NCI-H345 (cell line): ENCODE results near the gene GMNN.
"Not testable (repeated sequence)": the region's sequence is repeated elsewhere in the genome, so short reads cannot be mapped to it uniquely, and the experiment has no call there.

Source experiments
- DNase-seq: peaks from one replicate; lab custom pipeline; 2025; lab: John Stamatoyannopoulos, UW

The GMNN gene

DNA sequence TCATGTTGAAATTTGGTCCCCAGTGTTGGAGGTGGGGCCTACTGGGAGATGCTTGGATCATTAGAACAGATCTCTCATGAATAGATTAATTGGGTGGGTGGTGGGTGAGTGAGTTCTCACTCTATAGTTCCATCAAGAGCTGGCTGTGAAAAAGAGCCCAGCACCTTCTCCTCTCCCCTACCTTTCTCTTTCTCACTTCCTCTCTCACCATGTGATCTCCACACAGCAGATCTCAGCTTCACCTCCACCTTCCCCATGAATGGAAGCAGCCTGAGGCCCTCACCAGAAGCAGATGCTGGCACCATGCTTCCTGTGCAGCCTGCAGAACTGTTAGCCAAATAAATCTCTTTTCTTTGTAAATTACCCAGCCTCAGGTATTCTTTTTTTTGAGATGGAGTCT is 12.9 kb upstream of the GMNN start:
- DNase-seq = no peak

GRCh38 chr6:24763578-24763977 is 11.2 kb upstream of the GMNN start:
- peak; percentile 43 for DNase-seq

GRCh38 chr6:24764833-24765828 is 9.6 kb upstream of the GMNN start:
- DNase-seq = not testable (repeated sequence)

- not testable (repeated sequence) for DNase-seq
These were observed 8.8 kb upstream of the GMNN start for GRCh38 chr6:24765968-24766367.

DNA sequence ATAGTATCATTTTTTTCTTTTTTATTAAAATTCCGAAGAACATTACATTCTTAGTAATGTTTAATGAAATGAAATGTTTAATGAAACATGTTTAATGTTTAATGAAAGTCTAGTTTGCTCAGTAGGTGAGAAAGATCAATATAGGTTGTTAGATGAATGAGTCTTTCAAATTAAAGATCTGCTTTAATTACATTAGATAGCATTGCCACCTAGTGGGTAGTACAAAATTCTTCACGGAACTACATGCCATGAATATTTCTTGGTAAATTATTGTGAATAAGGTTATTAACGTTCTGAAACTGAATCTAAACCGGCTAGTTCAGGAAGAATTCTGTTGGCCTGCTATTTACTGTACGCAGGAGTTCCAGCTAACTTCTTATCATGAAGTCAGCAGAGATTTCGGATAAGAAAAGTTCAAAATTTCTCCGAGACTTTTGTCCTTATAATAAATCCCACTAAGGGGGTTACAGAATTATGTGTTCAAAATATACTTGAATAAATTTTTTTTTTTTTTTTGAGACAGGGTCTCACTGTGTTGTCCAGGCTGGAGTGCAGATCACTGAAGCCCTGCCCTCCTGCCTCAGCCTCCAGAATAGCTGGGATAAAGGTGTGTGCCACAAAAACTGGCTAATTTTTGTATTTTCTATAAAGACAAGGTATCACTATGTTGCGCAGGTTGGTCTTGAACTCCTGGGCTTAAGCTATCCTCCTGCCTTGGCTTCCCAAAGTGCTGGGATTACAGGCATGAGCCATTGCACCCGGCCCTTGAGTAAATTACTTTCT is 7.9 kb upstream of the GMNN start:
- DNase-seq = peak; percentile 16

GRCh38 chr6:24768361-24768760 is 6.4 kb upstream of the GMNN start:
- DNase-seq = no peak

- no peak for DNase-seq
These were observed 852 bp downstream of the GMNN start for GRCh38 chr6:24775520-24776058.

DNA sequence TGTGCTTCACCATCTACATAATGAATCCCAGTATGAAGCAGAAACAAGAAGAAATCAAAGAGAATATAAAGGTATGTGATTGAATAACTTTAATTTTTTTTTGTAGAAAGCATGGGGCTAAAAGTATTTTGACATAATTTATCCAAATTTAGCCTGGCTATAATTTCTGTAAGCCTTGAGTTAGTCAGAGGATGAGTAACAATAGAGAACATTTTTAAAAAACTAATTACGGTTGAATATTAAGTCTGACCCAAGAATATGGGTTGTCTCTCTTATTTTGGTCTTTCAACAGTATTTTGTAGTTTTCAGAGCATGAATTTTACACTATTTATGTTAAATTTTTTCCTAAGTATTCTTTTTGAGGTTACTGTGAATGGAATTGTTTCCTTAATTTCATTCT is 2.5 kb downstream of the GMNN start:
- no peak for DNase-seq

GRCh38 chr6:24778121-24778520 is 3.4 kb downstream of the GMNN start:
- no peak for DNase-seq

GRCh38 chr6:24778878-24779277 is 4.1 kb downstream of the GMNN start:
- DNase-seq = no peak

- DNase-seq = no peak
These were observed 4.8 kb downstream of the GMNN start for GRCh38 chr6:24779416-24780016.

DNA sequence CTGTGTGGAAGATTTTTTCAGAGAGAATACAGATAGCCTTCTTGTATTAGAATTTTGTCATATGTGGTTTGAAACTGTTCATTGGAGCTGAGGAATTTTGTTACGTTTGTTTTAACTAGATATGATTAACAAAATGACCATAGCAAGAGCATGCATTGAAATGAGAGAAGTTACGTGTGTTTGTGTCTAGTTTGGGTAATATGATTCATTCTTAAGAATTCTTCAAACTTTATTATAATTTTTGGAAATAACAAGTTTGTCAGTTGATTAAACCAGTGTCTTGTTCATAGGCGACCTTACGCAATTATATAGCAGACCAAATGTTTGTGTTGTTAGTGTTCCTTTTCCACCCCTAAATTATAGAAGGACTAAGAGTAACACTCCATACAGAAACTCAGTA is 5.5 kb downstream of the GMNN start:
- DNase-seq = no peak

- no peak for DNase-seq
These were observed 13.4 kb downstream of the GMNN start for GRCh38 chr6:24788031-24788665.

- no peak for DNase-seq
These were observed 20.4 kb downstream of the GMNN start for GRCh38 chr6:24795106-24795505.

DNA sequence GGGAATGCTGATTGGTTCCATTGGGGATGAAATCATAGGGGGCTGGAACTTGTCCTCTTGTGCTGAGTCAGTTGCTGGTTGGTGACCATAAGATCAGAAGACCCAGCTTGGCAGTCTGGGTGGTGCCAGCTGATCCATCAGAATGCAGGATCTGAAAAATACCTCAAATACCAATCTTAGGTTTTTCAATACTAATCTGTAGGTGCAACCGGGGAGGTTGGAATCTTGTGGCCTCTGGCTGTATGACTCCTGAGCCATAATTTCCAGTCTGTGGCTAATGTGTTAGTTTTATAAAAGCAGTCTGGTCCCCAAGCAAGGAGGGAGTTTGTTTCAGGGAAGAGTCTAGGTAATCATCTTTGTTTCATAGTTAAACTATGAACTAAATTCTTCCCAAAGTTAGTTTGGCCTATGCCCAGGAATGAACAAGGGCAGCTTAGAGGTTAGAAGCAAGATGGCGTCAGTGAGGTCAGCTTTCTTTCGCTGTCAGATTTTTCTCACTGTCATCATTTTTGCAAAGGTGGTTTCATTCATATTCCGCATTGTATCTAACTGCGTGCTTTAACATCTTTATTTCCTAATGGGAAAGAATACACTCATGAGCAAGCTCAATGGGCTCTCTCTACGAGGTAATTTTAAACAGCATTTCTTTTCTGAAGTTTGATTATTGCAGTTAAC is 22.0 kb downstream of the GMNN start:
- DNase-seq = no peak

DNA sequence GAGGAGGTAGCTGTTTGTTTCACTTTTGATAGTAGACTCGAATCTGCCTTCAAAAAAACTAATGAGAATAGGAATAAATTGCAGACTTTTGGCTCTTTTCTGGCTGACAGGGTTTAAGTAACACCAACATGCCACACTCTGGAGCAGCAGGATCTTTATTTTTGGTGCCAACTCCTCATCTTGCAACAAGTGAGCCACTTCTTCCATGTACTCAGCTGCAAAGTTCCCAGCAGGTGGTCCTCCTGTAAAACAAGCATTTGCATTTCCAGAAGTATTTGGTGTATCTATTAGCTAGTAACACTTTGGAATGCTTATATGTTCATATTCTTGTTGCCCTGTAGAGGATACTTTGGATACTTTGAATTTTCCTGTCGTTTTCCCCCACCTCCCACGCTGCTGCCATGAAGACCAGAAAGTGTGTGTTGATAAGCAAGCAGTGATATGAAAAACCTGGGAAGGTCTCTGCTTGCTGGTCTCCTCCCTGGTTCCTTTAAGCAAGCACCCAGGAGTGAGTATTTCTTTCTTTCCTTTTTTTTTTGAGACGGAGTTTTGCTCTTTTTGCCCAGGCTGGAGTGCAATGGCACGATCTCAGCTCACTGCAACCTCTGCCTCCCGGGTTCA is 23.0 kb downstream of the GMNN start:
- no peak for DNase-seq

DNA sequence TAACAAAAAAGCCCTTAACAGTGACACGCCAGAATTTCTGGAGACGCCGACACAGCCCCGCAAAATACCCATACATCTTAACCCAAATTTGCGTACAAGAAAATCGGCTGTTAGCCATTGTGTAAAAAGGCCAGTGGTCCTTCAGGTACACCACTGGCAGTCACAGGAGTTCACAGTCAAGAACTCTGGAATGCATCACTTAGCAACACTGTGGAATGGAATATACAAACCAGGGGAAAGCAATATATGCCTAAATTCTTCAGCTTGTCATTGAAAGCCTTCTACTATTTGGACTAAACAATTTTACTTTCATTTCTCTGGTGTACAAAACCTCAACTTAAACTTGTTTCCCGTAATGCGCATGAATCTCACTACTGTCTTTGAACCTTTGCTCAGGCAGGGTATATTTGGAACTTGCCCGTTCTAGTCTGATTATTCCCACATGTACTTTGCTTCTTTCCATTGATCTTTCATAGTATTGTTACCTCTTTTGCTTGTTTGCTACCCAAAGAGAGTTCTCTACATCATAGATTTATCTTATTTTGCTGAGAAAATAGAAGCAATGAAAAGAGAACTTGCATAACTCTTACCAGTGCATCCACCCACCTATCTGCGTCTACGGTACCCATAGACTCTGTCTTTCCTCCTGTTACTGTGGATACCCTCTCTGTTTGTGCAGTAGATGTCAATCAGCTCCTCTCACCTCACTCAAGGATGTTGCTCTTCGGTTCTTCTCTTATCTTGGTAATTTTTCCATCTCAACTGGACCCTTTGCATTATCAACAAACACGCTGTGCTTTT is 24.2 kb downstream of the GMNN start, which contains the start of gene ARMH2:
ARMH2 (minus strand) TSS at position 178 of the 801 bp plus-strand sequence; CDS start at position 118, 60 bp downstream.
- DNase-seq = no peak

DNA sequence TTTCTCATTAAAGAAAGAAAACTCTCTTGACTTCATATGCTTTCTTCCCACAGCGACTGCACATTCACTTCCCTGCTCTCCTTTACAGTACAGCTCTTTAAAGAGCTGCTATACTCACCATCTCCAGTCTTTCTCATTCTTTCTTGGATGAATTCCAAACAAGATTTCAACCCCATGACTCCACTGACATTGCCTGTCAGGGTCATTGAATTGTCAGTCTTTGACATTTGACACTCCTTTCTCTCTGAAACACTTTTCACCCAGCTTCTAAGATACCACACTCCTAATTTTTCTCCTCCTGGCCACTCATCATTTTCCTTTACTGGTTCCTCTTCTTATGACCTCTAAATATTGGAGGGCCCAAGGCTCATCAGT is 24.8 kb downstream of the GMNN start:
- DNase-seq = no peak

GRCh38 chr6:24802271-24803059 is 27.7 kb downstream of the GMNN start:
- DNase-seq = no peak
